Prostate gland (tissue), 2 donors: ENCODE results near the gene SMIM22.

Experiments used
- POLR2A ChIP-seq: fragments of 450-650 bp; IDR thresholded peaks from one replicate; pipeline ENCODE4 v1.6.1; 2016; ENCODE audit warnings: antibody characterized with exemption, mild to moderate bottlenecking
- POLR2AphosphoS5 ChIP-seq: sonication (generic); formaldehyde crosslinking; IDR thresholded peaks from one replicate; pipeline ENCODE4 v1.6.1; 2017; ENCODE audit warnings: antibody characterized with exemption
- TF ChIP-seq, protein P1 (sequence below), 4 experiments: fragments of 200-600 bp in 2 of 4; fragments of 450-650 bp in 2 of 4; sonication (generic) in 2 of 4; IDR thresholded peaks; 1 replicate in 3 of 4; 2 replicates in 1 of 4; pipeline ENCODE4 v1.5.1; 2016 to 2019; ENCODE audit warnings: antibody characterized with exemption in 4 of 4, mild to moderate bottlenecking in 2 of 4, moderate library complexity in 2 of 4

DNA sequence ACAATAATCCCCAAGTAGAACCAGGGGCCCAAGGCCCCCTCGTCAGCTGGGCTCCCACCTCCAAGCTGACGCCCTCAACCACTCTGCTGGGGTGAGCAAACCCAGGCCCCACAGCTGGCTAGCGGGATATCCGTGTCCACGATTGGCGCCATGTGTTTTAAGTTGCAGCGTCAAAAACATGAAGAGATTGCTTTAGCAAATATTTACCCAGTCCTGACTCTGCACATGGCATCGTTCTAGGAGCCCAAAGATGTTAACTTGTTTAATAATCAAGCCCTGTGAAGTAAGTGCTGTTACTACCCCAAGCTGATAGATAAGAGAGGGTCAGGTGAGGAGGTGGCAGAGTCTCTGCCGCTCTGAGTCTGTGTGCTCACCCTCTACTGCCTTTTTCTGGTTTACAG, 6.7 kb upstream of the SMIM22 start:
- TF ChIP-seq POLR2A: no peak
- TF ChIP-seq, protein P1, sequence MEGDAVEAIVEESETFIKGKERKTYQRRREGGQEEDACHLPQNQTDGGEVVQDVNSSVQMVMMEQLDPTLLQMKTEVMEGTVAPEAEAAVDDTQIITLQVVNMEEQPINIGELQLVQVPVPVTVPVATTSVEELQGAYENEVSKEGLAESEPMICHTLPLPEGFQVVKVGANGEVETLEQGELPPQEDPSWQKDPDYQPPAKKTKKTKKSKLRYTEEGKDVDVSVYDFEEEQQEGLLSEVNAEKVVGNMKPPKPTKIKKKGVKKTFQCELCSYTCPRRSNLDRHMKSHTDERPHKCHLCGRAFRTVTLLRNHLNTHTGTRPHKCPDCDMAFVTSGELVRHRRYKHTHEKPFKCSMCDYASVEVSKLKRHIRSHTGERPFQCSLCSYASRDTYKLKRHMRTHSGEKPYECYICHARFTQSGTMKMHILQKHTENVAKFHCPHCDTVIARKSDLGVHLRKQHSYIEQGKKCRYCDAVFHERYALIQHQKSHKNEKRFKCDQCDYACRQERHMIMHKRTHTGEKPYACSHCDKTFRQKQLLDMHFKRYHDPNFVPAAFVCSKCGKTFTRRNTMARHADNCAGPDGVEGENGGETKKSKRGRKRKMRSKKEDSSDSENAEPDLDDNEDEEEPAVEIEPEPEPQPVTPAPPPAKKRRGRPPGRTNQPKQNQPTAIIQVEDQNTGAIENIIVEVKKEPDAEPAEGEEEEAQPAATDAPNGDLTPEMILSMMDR (IDR thresholded peaks at IDR 0.05): no peak
- no peak for TF ChIP-seq POLR2AphosphoS5
